ENCODE data around the gene CNGB1.
A peak's percentile ranks its signal among the peaks of the same experiment; 100 is the strongest.

The CNGB1 gene

GRCh38 chr16:58002416-58002800 lies 31.5 kb upstream of the CNGB1 start:
- TF ChIP-seq CTCF (IDR thresholded peaks at IDR 0.05; ENCODE audit: insufficient read depth, low read length, missing control alignments), result no peak
- POLR2A ChIA-PET, result no interaction called here
- no peak for DNase-seq (ENCODE audit: low read depth, low spot score)
- CTCF ChIA-PET, result interaction anchor here (1.0 to 11.4 kb wide), 6 partner anchors 10 to 400 kb away, joined by 3 to 161 read pairs (median 8); no protein-coding TSS in a partner anchor
- H3K4me3 ChIP-seq (ENCODE audit: low read depth, low read length), result no peak overlapping the region

GRCh38 chr16:58001781-58002415 lies 31.0 kb upstream of the CNGB1 start:
- POLR2A ChIA-PET, result no interaction called here
- no peak for DNase-seq (ENCODE audit: low read depth, low spot score)
- no peak for TF ChIP-seq CTCF (IDR thresholded peaks at IDR 0.05; ENCODE audit: insufficient read depth, low read length, missing control alignments)
- peak overlapping the region; percentile 93 for H3K4me3 ChIP-seq (ENCODE audit: low read depth, low read length)
- CTCF ChIA-PET, result interaction anchor here (1.0 to 11.4 kb wide), 10 partner anchors 11 to 399 kb away, joined by 3 to 161 read pairs (median 3); no protein-coding TSS in a partner anchor

GRCh38 chr16:58000706-58001676 lies 30.1 kb upstream of the CNGB1 start, which contains the start of gene USB1:
Gene USB1, plus strand, starts transcription at chr16:58001407. Its CDS starts 77 bp downstream, at chr16:58001484.
- CTCF ChIA-PET, result interaction anchor here (0.6 to 11.4 kb wide), 14 partner anchors 12 to 353 kb away, joined by 3 to 161 read pairs (median 3); no protein-coding TSS in a partner anchor
- POLR2A ChIA-PET, result no interaction called here
- peak; percentile 63 for TF ChIP-seq CTCF (IDR thresholded peaks at IDR 0.05; ENCODE audit: insufficient read depth, low read length, missing control alignments)
- DNase-seq (ENCODE audit: low read depth, low spot score), result no peak
- H3K4me3 ChIP-seq (ENCODE audit: low read depth, low read length), result peak within 1 kb of the TSS; percentile 93

GRCh38 chr16:57999971-58000705 lies 29.2 kb upstream of the CNGB1 start, which contains the start of gene ZNF319:
Gene ZNF319, minus strand, starts transcription at chr16:58000672. Its CDS starts 2,407 bp downstream, at chr16:57998265.
- H3K4me3 ChIP-seq (ENCODE audit: low read depth, low read length), result peak within 1 kb of the TSS; percentile 93
- POLR2A ChIA-PET, result no interaction called here
- no peak for DNase-seq (ENCODE audit: low read depth, low spot score)
- CTCF ChIA-PET, result interaction anchor here (0.6 to 11.4 kb wide), 15 partner anchors 11 to 1639 kb away, joined by 3 to 161 read pairs (median 3); no protein-coding TSS in a partner anchor
- no peak for TF ChIP-seq CTCF (IDR thresholded peaks at IDR 0.05; ENCODE audit: insufficient read depth, low read length, missing control alignments)

- no peak for TF ChIP-seq CTCF (IDR thresholded peaks at IDR 0.05; ENCODE audit: insufficient read depth, low read length, missing control alignments)
- ChIA-PET CTCF (interaction anchor here (0.6 to 11.4 kb wide), 11 partner anchors 11 to 1638 kb away, joined by 3 to 161 read pairs (median 7); no protein-coding TSS in a partner anchor), POLR2A (no interaction called here)
- no peak for DNase-seq (ENCODE audit: low read depth, low spot score)
- peak overlapping the region; percentile 93 for H3K4me3 ChIP-seq (ENCODE audit: low read depth, low read length)
Measured at GRCh38 chr16:57999366-57999970, 28.5 kb upstream of the CNGB1 start.

Data from AG04449 (cell line).